KOPT-K1 (cell line): ENCODE results near the gene CA10.

Source experiments
- H3K27ac ChIP-seq: fragments of 200-600 bp; sonication (generic); 2 replicates; pipeline ENCODE4 v1.5.1; 2016; ENCODE audit warnings: antibody characterized with exemption, mild to moderate bottlenecking, low read depth, low read length; ENCODE audit not compliant: poor library complexity, severe bottlenecking
- H3K36me3 ChIP-seq: fragments of 200-600 bp; sonication (generic); 2 replicates; pipeline ENCODE4 v1.5.1; 2017; ENCODE audit warnings: antibody characterized with exemption, mild to moderate bottlenecking, low read length, moderate library complexity; ENCODE audit not compliant: insufficient read depth
- H3K9me3 ChIP-seq: fragments of 200-600 bp; sonication (generic); 2 replicates; pipeline ENCODE4 v1.5.1; 2017; ENCODE audit warnings: antibody characterized with exemption, low read length, mild to moderate bottlenecking; ENCODE audit not compliant: insufficient read depth, poor library complexity, severe bottlenecking

Gene CA10

GRCh38 chr17:51647067-51647466 is 511.4 kb downstream of the CA10 start:
- Histone ChIP-seq H3K36me3 (no peaks in the 10 kb centered on the region), H3K27ac (no peak overlapping the region), H3K9me3 (no peaks in the 10 kb centered on the region)

GRCh38 chr17:51646539-51646938 is 512.0 kb downstream of the CA10 start:
- Histone ChIP-seq H3K27ac (no peak overlapping the region), H3K9me3 (no peaks in the 10 kb centered on the region), H3K36me3 (no peaks in the 10 kb centered on the region)

- no peaks in the 10 kb centered on the region for H3K9me3 ChIP-seq
- no peak overlapping the region for H3K27ac ChIP-seq
- H3K36me3 ChIP-seq, result no peaks in the 10 kb centered on the region
Observed at GRCh38 chr17:51645056-51645455, 513.5 kb downstream of the CA10 start.

GRCh38 chr17:51643702-51644490 is 514.6 kb downstream of the CA10 start:
- no peaks in the 10 kb centered on the region for H3K9me3 ChIP-seq
- H3K36me3 ChIP-seq, result no peaks in the 10 kb centered on the region
- H3K27ac ChIP-seq, result no peak overlapping the region

GRCh38 chr17:51642029-51642428 is 516.5 kb downstream of the CA10 start:
- Histone ChIP-seq H3K36me3 (no peaks in the 10 kb centered on the region), H3K27ac (no peak overlapping the region), H3K9me3 (no peaks in the 10 kb centered on the region)

- H3K36me3 ChIP-seq, result no peaks in the 10 kb centered on the region
- no peaks in the 10 kb centered on the region for H3K9me3 ChIP-seq
- no peak overlapping the region for H3K27ac ChIP-seq
Observed at GRCh38 chr17:51640108-51640622, 518.3 kb downstream of the CA10 start.

- no peaks in the 10 kb centered on the region for H3K9me3 ChIP-seq
- H3K36me3 ChIP-seq, result no peaks in the 10 kb centered on the region
- no peak overlapping the region for H3K27ac ChIP-seq
Observed at GRCh38 chr17:51638971-51639370, 519.5 kb downstream of the CA10 start.

- Histone ChIP-seq H3K36me3 (no peaks in the 10 kb centered on the region), H3K9me3 (no peaks in the 10 kb centered on the region), H3K27ac (no peak overlapping the region)
Observed at GRCh38 chr17:51636291-51636690, 522.2 kb downstream of the CA10 start.

- no peaks in the 10 kb centered on the region for H3K36me3 ChIP-seq
- H3K9me3 ChIP-seq, result no peaks in the 10 kb centered on the region
- H3K27ac ChIP-seq, result no peak overlapping the region
Observed at GRCh38 chr17:51630101-51630671, 528.3 kb downstream of the CA10 start.

GRCh38 chr17:51629232-51629631 is 529.3 kb downstream of the CA10 start:
- Histone ChIP-seq H3K36me3 (no peaks in the 10 kb centered on the region), H3K27ac (no peak overlapping the region), H3K9me3 (no peaks in the 10 kb centered on the region)

GRCh38 chr17:51627779-51628178 is 530.7 kb downstream of the CA10 start:
- H3K27ac ChIP-seq, result no peak overlapping the region
- H3K36me3 ChIP-seq, result no peaks in the 10 kb centered on the region
- no peaks in the 10 kb centered on the region for H3K9me3 ChIP-seq

GRCh38 chr17:51618476-51618875 is 540.0 kb downstream of the CA10 start:
- no peak overlapping the region for H3K27ac ChIP-seq
- H3K36me3 ChIP-seq, result no peaks in the 10 kb centered on the region
- H3K9me3 ChIP-seq, result no peaks in the 10 kb centered on the region

- H3K36me3 ChIP-seq, result no peaks in the 10 kb centered on the region
- H3K9me3 ChIP-seq, result no peaks in the 10 kb centered on the region
- H3K27ac ChIP-seq, result no peak overlapping the region
Observed at GRCh38 chr17:51617986-51618385, 540.5 kb downstream of the CA10 start.

- Histone ChIP-seq H3K9me3 (no peaks in the 10 kb centered on the region), H3K27ac (no peak overlapping the region), H3K36me3 (no peaks in the 10 kb centered on the region)
Observed at GRCh38 chr17:51613255-51613654, 545.3 kb downstream of the CA10 start.

- no peaks in the 10 kb centered on the region for H3K9me3 ChIP-seq
- H3K27ac ChIP-seq, result no peak overlapping the region
- H3K36me3 ChIP-seq, result no peaks in the 10 kb centered on the region
Observed at GRCh38 chr17:51612692-51613091, 545.8 kb downstream of the CA10 start.

- no peak overlapping the region for H3K27ac ChIP-seq
- no peaks in the 10 kb centered on the region for H3K9me3 ChIP-seq
Observed at GRCh38 chr17:51611585-51611984, 546.9 kb downstream of the CA10 start.

More at GRCh38 chr17:51611585-51611984, 546.9 kb downstream of the CA10 start:
- H3K36me3 ChIP-seq, result no peaks in the 10 kb centered on the region
